GM19372 (cell line): ENCODE data around the gene ADGRV1.
"Not testable (repeated sequence)": the region's sequence is repeated elsewhere in the genome, so short reads cannot be mapped to it uniquely, and the experiment has no call there.

ENCODE experiments used
- ATAC-seq: cut with Tn5 transposase; IDR thresholded peaks from one replicate; pipeline ENCODE4 v1.9.1; 2021; ENCODE audit warnings: mild to moderate bottlenecking, low read depth, moderate library complexity; ENCODE audit not compliant: unreplicated experiment

The ADGRV1 gene

GRCh38 chr5:90593083-90593482, 34.5 kb downstream of the ADGRV1 start:
- not testable (repeated sequence) for ATAC-seq

DNA sequence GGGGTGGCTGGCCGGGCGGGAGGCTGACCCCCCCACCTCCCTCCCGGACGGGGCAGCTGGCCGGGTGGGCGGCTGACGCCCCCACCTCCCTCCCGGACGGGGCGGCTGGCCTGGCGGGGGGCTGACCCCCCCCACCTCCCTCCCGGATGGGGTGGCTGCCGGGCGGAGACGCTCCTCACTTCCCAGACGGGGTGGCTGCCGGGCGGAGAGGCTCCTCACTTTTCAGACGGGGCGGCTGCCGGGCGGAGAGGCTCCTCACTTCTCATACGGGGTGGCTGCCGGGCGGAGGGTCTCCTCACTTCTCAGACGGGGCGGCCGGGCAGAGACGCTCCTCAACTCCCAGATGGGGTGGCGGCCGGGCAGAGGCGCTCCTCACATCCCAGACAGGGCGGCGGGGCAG, 37.2 kb downstream of the ADGRV1 start:
- not testable (repeated sequence) for ATAC-seq

DNA sequence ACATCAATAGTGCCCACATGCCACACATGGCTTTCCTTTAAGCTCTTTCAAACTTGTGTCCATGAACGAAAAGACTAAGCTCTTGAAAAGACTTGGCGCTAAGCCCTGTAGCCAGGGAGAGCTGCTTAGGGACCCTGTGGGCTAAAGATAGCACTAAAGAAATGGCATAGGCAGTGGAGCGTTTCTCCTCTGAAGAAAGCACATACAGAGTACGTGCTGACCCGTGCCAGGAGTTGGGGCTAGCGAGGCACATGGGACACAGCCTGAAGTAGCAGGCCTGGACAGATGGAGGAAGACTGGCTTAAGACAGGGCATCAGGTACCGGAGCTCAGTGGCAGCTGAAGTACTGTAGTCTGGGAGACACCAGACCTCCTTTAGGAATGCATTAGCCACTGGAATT, 39.7 kb downstream of the ADGRV1 start:
- no peak for ATAC-seq

- not testable (repeated sequence) for ATAC-seq
Observed at GRCh38 chr5:90600307-90600706, 41.7 kb downstream of the ADGRV1 start.

DNA sequence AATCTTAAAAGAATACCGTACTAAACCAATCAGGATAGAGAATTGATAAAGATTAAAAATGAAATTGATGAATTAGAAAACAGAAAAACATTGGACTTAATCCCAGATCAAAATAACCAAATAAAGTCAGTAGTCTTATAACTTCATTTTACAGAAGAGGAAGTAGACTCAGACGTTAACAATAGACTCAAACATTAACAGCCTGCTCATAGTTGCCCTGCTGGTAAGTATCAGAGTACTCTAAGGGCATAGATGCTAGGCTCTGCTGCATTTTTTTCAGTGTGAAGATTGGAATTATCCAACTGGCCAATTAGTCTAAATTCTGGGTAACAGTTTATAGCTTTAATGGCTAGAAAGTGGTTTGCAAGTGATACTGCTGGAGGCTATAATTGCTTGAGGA, 42.9 kb downstream of the ADGRV1 start:
- ATAC-seq: no peak

DNA sequence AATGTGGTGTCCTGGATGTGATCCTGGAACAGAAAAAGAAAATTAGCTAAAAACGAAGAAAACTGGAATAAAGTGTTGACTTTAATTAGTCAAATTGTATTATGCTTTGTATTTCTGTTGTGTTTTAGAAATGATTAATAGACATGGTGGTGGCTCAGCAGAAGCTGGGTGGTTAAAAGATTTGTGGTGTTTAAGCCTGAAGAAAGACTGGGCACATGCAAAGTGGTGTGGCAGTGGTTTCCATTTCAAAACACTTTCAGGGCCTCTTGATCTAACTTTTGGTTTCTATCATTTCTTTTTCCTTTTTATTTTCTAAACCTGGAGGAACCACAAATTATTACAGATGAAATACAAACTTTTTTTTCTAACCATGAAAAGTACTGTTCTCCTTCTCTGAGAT, 44.1 kb downstream of the ADGRV1 start:
- ATAC-seq: no peak

DNA sequence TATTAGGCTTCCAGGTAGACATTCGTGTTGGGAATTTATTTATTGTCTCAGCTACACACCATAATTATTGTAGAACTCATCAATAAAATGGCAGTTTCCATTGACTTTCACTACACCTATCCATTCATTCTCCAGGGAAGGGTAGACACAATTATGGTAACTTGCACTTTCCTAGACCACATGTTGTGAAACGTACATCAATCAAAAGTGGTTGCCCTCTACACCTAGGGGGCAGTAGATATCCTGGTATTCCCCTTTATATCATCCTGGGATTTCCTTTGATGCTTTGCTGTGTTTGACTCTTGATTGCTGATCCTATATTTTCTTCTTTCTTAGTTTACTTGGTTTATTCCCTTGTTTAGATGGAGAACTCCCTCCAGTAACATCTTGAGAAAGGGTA, 47.9 kb downstream of the ADGRV1 start:
- no peak for ATAC-seq

GRCh38 chr5:90612919-90613318, 54.3 kb downstream of the ADGRV1 start:
- peak; percentile 78 for ATAC-seq

DNA sequence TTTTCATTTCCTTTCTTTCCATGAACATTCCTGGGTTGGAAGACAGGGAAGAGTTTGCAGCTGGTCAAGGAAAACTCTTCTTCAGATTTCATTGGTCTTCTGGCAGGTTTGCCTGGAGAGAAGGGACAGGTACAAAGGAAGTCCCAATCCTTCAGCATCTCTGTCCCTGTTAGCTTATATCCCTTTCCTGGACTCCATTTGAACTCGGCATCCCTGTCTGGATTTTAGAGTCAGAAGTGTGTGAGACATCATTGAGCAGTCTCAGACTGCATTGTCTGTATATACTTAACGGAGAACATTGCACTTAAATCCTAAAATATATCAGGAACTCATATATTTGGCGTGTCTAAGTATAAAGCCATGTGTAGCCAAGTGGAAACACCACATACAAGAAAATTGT, 54.9 kb downstream of the ADGRV1 start:
- no peak for ATAC-seq

- no peak for ATAC-seq
Observed at GRCh38 chr5:90613918-90614504, 55.4 kb downstream of the ADGRV1 start.

- ATAC-seq: no peak
Observed at GRCh38 chr5:90615355-90615754, 56.8 kb downstream of the ADGRV1 start.

DNA sequence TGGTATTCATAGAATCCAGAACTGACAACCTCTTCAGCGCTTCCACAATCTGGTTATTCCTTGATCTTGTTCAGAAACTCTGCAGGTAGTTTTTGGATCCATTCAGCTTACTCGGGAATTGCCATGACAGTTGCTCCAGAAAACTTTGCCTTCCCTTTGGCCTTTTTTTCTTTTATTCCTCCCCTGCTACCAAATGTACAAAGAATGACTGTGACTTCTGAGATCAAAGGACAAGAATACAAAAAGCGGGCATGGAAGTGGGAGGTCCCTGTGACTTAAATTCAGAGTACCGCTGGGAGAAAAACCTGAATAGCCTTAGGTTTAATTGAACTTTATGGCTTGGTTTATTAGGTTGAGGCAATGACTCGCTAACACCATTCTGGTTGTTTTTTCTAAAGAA, 59.5 kb downstream of the ADGRV1 start:
- no peak for ATAC-seq

DNA sequence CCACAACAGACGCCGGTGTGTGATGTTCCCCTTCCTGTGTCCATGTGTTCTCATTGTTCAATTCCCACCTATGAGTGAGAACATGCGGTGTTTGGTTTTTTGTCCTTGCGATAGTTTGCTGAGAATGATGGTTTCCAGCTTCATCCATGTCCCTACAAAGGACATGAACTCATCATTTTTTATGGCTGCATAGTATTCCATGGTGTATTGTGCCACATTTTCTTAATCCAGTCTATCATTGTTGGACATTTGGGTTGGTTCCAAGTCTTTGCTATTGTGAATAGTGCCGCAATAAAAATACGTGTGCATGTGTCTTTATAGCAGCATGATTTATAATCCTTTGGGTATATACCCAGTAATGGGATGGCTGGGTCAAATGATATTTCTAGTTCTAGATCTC, 61.2 kb downstream of the ADGRV1 start:
- not testable (repeated sequence) for ATAC-seq

DNA sequence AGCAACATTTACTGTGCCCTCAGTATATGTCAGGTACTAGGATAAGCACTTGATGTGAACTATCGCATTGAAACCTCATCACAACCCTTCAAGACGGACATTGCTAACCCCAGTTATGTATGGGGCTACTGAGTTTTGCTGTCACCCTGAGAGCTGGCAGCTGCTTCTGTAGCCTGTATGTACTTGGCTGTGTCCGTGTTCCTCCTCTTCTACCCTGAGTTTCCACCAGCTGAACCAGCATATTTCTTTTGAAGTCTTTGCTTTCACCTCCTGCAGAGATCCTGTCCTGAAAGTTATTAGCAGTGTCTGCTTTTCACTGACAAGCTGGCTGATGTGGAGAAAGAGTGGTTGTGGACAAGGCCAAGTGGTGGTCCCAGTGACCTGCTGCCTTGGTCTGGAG, 63.3 kb downstream of the ADGRV1 start:
- no peak for ATAC-seq

GRCh38 chr5:90626493-90626892, 67.9 kb downstream of the ADGRV1 start:
- no peak for ATAC-seq

DNA sequence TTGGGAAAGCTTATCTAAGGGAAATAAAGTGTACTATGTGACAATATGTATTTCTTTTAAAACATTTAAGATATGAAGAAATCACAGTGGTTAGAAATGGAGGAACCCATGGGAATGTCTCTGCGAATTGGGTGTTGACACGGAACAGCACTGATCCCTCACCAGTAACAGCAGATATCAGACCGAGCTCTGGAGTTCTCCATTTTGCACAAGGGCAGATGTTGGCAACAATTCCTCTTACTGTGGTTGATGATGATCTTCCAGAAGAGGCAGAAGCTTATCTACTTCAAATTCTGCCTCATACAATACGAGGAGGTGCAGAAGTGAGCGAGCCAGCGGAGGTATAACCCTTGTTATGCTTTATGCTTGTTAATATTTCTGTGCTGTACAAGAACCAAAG, 69.9 kb downstream of the ADGRV1 start:
- ATAC-seq: no peak

GRCh38 chr5:90632791-90633190, 74.2 kb downstream of the ADGRV1 start:
- no peak for ATAC-seq

- ATAC-seq: no peak
Observed at GRCh38 chr5:90636948-90637347, 78.4 kb downstream of the ADGRV1 start.

GRCh38 chr5:90637731-90638130, 79.1 kb downstream of the ADGRV1 start:
- ATAC-seq: no peak

DNA sequence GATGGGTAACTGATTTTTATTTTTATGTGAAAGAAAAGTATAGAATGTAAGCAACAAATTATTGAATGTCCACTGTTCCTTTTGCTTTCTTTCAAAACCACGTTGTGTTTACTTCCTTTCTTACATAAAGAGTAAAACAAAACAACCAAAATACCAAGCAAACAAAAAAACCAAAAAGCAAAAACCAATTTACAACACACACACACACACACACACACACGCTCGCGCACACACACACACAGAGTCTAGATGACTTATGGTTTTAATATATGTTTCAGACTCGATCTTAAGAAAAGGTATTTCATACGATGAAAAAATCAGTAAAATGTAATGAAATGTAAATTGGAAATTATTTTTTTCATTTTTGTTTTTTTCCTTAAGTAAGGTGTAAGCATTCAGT, 80.3 kb downstream of the ADGRV1 start:
- ATAC-seq: no peak

DNA sequence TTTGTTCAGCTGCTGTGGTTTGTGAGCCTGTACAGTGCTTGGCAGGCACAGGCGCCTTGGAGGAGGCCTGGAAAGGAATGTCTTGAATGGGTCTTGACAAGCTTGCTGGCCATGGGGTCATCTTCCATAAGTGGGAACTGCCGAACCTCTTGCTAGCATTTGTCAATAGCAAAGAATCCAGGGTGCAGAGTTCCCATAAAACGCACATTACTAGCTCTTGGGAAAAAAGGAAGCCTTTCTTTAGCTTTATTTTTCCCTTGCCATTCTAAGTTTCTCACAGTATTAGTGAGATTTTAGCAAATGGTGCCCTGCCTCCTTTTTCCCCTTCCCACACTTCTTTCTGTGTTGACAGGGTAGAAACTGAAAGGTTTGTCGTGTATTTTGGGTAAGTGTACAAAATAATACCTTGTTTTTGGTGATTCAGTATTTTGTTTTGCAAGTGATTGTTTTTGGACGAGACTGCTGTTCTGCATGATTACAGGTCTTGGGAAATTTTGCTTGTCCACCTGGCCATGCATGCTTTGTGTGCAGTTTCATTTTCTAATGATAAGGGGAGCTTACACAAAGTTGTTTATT, 82.0 kb downstream of the ADGRV1 start:
- no peak for ATAC-seq

DNA sequence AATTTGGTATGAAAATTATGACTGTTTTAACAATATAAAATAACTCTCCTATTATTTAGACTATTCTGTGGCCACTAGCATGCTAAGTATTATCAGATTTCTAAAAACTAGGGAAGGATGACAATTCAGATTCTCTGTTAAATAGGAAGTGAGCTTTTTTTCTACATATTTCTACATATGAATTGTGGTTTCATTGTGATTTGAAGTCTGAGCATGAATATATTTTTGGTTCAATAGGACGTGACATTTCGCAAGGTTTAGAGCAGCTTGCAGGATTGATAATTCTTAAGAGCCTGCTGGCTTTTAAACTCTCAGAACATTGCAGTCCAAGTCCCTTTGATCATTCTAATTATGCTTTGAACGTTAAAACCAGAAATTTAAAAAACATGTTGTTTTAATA, 82.9 kb downstream of the ADGRV1 start:
- ATAC-seq: no peak
